Measurements from ENCODE around the gene ARHGAP26.

Gene ARHGAP26

GRCh38 chr5:142886956-142887355 lies 116.8 kb downstream of the ARHGAP26 start:
- no peak overlapping the region for H3K4me3 ChIP-seq (ENCODE audit: insufficient read depth in 1 of 2, low read depth in 1 of 2, low read length in 2 of 2)
- 83% methylated on average over 1 of the region's 2 CpGs for WGBS
- H2AFZ ChIP-seq (ENCODE audit: low read depth, low read length) = no peak overlapping the region

GRCh38 chr5:142888469-142889085 lies 118.4 kb downstream of the ARHGAP26 start:
- H2AK5ac ChIP-seq (ENCODE audit: low read length, severe bottlenecking) = no peak overlapping the region
- no peaks in the 10 kb centered on the region for H3K9me3 ChIP-seq (ENCODE audit: control insufficient read depth, low read length)

More at GRCh38 chr5:142886956-142887355, 116.8 kb downstream of the ARHGAP26 start:
- Histone ChIP-seq H2BK120ac (ENCODE audit: low read depth, low read length) (no peak overlapping the region), H3K23ac (ENCODE audit: low read length in 2 of 2) (no peak overlapping the region), H3K4me2 (ENCODE audit: low read length, poor library complexity, severe bottlenecking) (no peak overlapping the region), H3K9ac (ENCODE audit: low read length) (peak overlapping the region; percentile 1), H3K4me1 (ENCODE audit: control insufficient read depth, insufficient read depth, low read depth, low read length) (no peaks in the 10 kb centered on the region), H3K9me3 (ENCODE audit: control insufficient read depth, low read length) (no peaks in the 10 kb centered on the region), H3K14ac (ENCODE audit: low read length in 2 of 2) (no peak overlapping the region), H4K91ac (ENCODE audit: low read length) (no peak overlapping the region), H3K27ac (ENCODE audit: low read length, poor library complexity, severe bottlenecking) (no peak overlapping the region), H3K79me1 (replicated peaks; ENCODE audit: low read length, poor library complexity, severe bottlenecking) (peaks cover 6% of the 10 kb centered on the region), H3K27me3 (ENCODE audit: control insufficient read depth in 1 of 2, insufficient read depth in 1 of 2, low read length in 2 of 2) (no peaks in the 10 kb centered on the region), H3K4ac (ENCODE audit: low read depth in 1 of 2, low read length in 2 of 2) (no peak overlapping the region), H2BK12ac (ENCODE audit: low read length in 2 of 2) (no peak overlapping the region), H4K8ac (ENCODE audit: low read length) (no peak overlapping the region), H3K36me3 (ENCODE audit: control insufficient read depth in 1 of 2, insufficient read depth in 2 of 2, low read depth in 1 of 2, low read length in 2 of 2) (peaks cover 0 to 2% of the 10 kb centered on the region in 2 experiments), H2AK5ac (ENCODE audit: low read length, severe bottlenecking) (no peak overlapping the region), H2BK15ac (ENCODE audit: low read depth, poor library complexity, severe bottlenecking) (no peak overlapping the region), H2BK5ac (ENCODE audit: low read depth, low read length, poor library complexity, severe bottlenecking) (no peak overlapping the region), H3K18ac (ENCODE audit: low read depth in 1 of 2, low read length in 2 of 2) (no peak overlapping the region)
- no peak for DNase-seq

GRCh38 chr5:142892021-142892420 lies 121.8 kb downstream of the ARHGAP26 start:
- Histone ChIP-seq H2BK5ac (ENCODE audit: low read depth, low read length, poor library complexity, severe bottlenecking) (no peak overlapping the region), H2AK5ac (ENCODE audit: low read length, severe bottlenecking) (no peak overlapping the region), H3K4me2 (ENCODE audit: low read length, poor library complexity, severe bottlenecking) (no peak overlapping the region), H3K4me1 (ENCODE audit: control insufficient read depth, insufficient read depth, low read depth, low read length) (peaks cover 3% of the 10 kb centered on the region), H3K79me1 (replicated peaks; ENCODE audit: low read length, poor library complexity, severe bottlenecking) (peaks cover 5% of the 10 kb centered on the region), H3K9me3 (ENCODE audit: control insufficient read depth, low read length) (no peaks in the 10 kb centered on the region), H2BK12ac (ENCODE audit: low read length in 2 of 2) (no peak overlapping the region), H4K8ac (ENCODE audit: low read length) (no peak overlapping the region), H2BK120ac (ENCODE audit: low read depth, low read length) (no peak overlapping the region), H3K27me3 (ENCODE audit: control insufficient read depth in 1 of 2, insufficient read depth in 1 of 2, low read length in 2 of 2) (no peaks in the 10 kb centered on the region), H3K27ac (ENCODE audit: low read length, poor library complexity, severe bottlenecking) (no peak overlapping the region), H3K18ac (ENCODE audit: low read depth in 1 of 2, low read length in 2 of 2) (no peak overlapping the region), H3K4me3 (ENCODE audit: insufficient read depth in 1 of 2, low read depth in 1 of 2, low read length in 2 of 2) (no peak overlapping the region), H2BK15ac (ENCODE audit: low read depth, poor library complexity, severe bottlenecking) (no peak overlapping the region), H3K36me3 (ENCODE audit: control insufficient read depth in 1 of 2, insufficient read depth in 2 of 2, low read depth in 1 of 2, low read length in 2 of 2) (no peaks in the 10 kb centered on the region), H3K9ac (ENCODE audit: low read length) (no peak overlapping the region), H3K4ac (ENCODE audit: low read depth in 1 of 2, low read length in 2 of 2) (no peak overlapping the region), H3K14ac (ENCODE audit: low read length in 2 of 2) (no peak overlapping the region), H2AFZ (ENCODE audit: low read depth, low read length) (no peak overlapping the region), H4K91ac (ENCODE audit: low read length) (no peak overlapping the region), H3K23ac (ENCODE audit: low read length in 2 of 2) (no peak overlapping the region)
- 88% methylated on average over 2 of the region's 3 CpGs for WGBS
- no peak for DNase-seq

More at GRCh38 chr5:142888469-142889085, 118.4 kb downstream of the ARHGAP26 start:
- no peak overlapping the region for H3K14ac ChIP-seq (ENCODE audit: low read length in 2 of 2)
- H4K8ac ChIP-seq (ENCODE audit: low read length) = no peak overlapping the region
- no peak overlapping the region for H3K23ac ChIP-seq (ENCODE audit: low read length in 2 of 2)
- no peak overlapping the region for H3K27ac ChIP-seq (ENCODE audit: low read length, poor library complexity, severe bottlenecking)
- H3K27me3 ChIP-seq (ENCODE audit: control insufficient read depth in 1 of 2, insufficient read depth in 1 of 2, low read length in 2 of 2) = no peaks in the 10 kb centered on the region
- WGBS = 39% methylated on average over 8 of the region's 9 CpGs
- no peak overlapping the region for H2BK5ac ChIP-seq (ENCODE audit: low read depth, low read length, poor library complexity, severe bottlenecking)
- H2AFZ ChIP-seq (ENCODE audit: low read depth, low read length) = no peak overlapping the region
- no peak overlapping the region for H2BK12ac ChIP-seq (ENCODE audit: low read length in 2 of 2)
- DNase-seq = peak; percentile 64
- H3K4me2 ChIP-seq (ENCODE audit: low read length, poor library complexity, severe bottlenecking) = no peak overlapping the region
- H3K4ac ChIP-seq (ENCODE audit: low read depth in 1 of 2, low read length in 2 of 2) = no peak overlapping the region
- no peak overlapping the region for H3K18ac ChIP-seq (ENCODE audit: low read depth in 1 of 2, low read length in 2 of 2)
- peaks cover 6% of the 10 kb centered on the region for H3K79me1 ChIP-seq (replicated peaks; ENCODE audit: low read length, poor library complexity, severe bottlenecking)
- H3K9ac ChIP-seq (ENCODE audit: low read length) = no peak overlapping the region
- no peak overlapping the region for H3K4me3 ChIP-seq (ENCODE audit: insufficient read depth in 1 of 2, low read depth in 1 of 2, low read length in 2 of 2)
- peaks cover 0 to 2% of the 10 kb centered on the region in 2 experiments for H3K36me3 ChIP-seq (ENCODE audit: control insufficient read depth in 1 of 2, insufficient read depth in 2 of 2, low read depth in 1 of 2, low read length in 2 of 2)
- no peak overlapping the region for H2BK15ac ChIP-seq (ENCODE audit: low read depth, poor library complexity, severe bottlenecking)
- no peaks in the 10 kb centered on the region for H3K4me1 ChIP-seq (ENCODE audit: control insufficient read depth, insufficient read depth, low read depth, low read length)
- H2BK120ac ChIP-seq (ENCODE audit: low read depth, low read length) = no peak overlapping the region
- no peak overlapping the region for H4K91ac ChIP-seq (ENCODE audit: low read length)

GRCh38 chr5:142894315-142894714 lies 124.1 kb downstream of the ARHGAP26 start:
- Histone ChIP-seq H4K91ac (ENCODE audit: low read length) (no peak overlapping the region), H3K18ac (ENCODE audit: low read depth in 1 of 2, low read length in 2 of 2) (peak overlapping the region in 1 of 2 experiments; percentile 64), H3K4ac (ENCODE audit: low read depth in 1 of 2, low read length in 2 of 2) (no peak overlapping the region), H3K9ac (ENCODE audit: low read length) (no peak overlapping the region), H3K4me1 (ENCODE audit: control insufficient read depth, insufficient read depth, low read depth, low read length) (peaks cover 3% of the 10 kb centered on the region), H4K8ac (ENCODE audit: low read length) (no peak overlapping the region), H3K79me1 (replicated peaks; ENCODE audit: low read length, poor library complexity, severe bottlenecking) (peaks cover 5% of the 10 kb centered on the region), H3K4me3 (ENCODE audit: insufficient read depth in 1 of 2, low read depth in 1 of 2, low read length in 2 of 2) (no peak overlapping the region), H3K27ac (ENCODE audit: low read length, poor library complexity, severe bottlenecking) (no peak overlapping the region), H3K14ac (ENCODE audit: low read length in 2 of 2) (no peak overlapping the region), H3K9me3 (ENCODE audit: control insufficient read depth, low read length) (no peaks in the 10 kb centered on the region), H2BK120ac (ENCODE audit: low read depth, low read length) (no peak overlapping the region), H2AFZ (ENCODE audit: low read depth, low read length) (no peak overlapping the region), H2BK5ac (ENCODE audit: low read depth, low read length, poor library complexity, severe bottlenecking) (no peak overlapping the region), H2BK15ac (ENCODE audit: low read depth, poor library complexity, severe bottlenecking) (no peak overlapping the region), H3K36me3 (ENCODE audit: control insufficient read depth in 1 of 2, insufficient read depth in 2 of 2, low read depth in 1 of 2, low read length in 2 of 2) (peaks cover 0 to 4% of the 10 kb centered on the region in 2 experiments), H2AK5ac (ENCODE audit: low read length, severe bottlenecking) (no peak overlapping the region), H3K27me3 (ENCODE audit: control insufficient read depth in 1 of 2, insufficient read depth in 1 of 2, low read length in 2 of 2) (no peaks in the 10 kb centered on the region), H3K23ac (ENCODE audit: low read length in 2 of 2) (no peak overlapping the region), H3K4me2 (ENCODE audit: low read length, poor library complexity, severe bottlenecking) (no peak overlapping the region), H2BK12ac (ENCODE audit: low read length in 2 of 2) (no peak overlapping the region)
- no peak for DNase-seq
- 100% methylated on average over 1 of the region's 2 CpGs for WGBS
